Natural killer cell (primary cell): ENCODE data around the gene IGF1R. TPM values are rescaled to one million over a fixed set of nuclear protein-coding genes. Genes with fewer than 3 reads are reported as not detected.

Source experiments
- ATAC-seq, 3 donors: fragments of 150-1000 bp in 2 of 3; fragments of 200-7000 bp in 1 of 3; cut with Tn5 transposase; 1 replicate in 1 of 3; 2 replicates in 2 of 3; pipeline ENCODE4 v1.10.0; 2021; ENCODE audit warnings: mild to moderate bottlenecking in 2 of 3, moderate library complexity in 2 of 3
- DNase-seq, 2 donors: peaks; one replicate each; pipeline versions ENCODE4 v3.0.0 to v3.0.0-alpha.2; 2013 to 2021; ENCODE audit warnings: mixed read lengths in 1 of 2
- H3K27ac ChIP-seq: one replicate; pipeline ENCODE4 v1.5.1; 2013; ENCODE audit warnings: mild to moderate bottlenecking, low read length
- H3K27me3 ChIP-seq: one replicate; pipeline ENCODE4 v1.6.1; 2013; ENCODE audit warnings: low read length; ENCODE audit not compliant: control insufficient read depth, insufficient read depth
- H3K36me3 ChIP-seq: one replicate; pipeline ENCODE4 v1.6.1; 2013; ENCODE audit warnings: low read length; ENCODE audit not compliant: control insufficient read depth, insufficient read depth
- H3K4me1 ChIP-seq: one replicate; pipeline ENCODE4 v1.6.1; 2013; ENCODE audit warnings: low read length; ENCODE audit not compliant: control insufficient read depth, insufficient read depth
- H3K4me3 ChIP-seq: one replicate; pipeline ENCODE4 v1.5.1; 2013; ENCODE audit warnings: low read length
- H3K9me3 ChIP-seq: one replicate; pipeline ENCODE4 v1.6.1; 2013; ENCODE audit warnings: low read length; ENCODE audit not compliant: control insufficient read depth, insufficient read depth
- H3K27ac Mint-ChIP-seq, 2 donors: one replicate each; pipeline ENCODE4 v1.8.0; 2022; ENCODE audit warnings: mild to moderate bottlenecking in 2 of 2, mixed read lengths in 2 of 2, moderate library complexity in 1 of 2
- H3K27me3 Mint-ChIP-seq, 2 donors: one replicate each; pipeline ENCODE4 v1.8.0; 2022; ENCODE audit warnings: low read depth in 2 of 2, mixed read lengths in 2 of 2
- H3K36me3 Mint-ChIP-seq: one replicate; pipeline ENCODE4 v1.8.0; 2022; ENCODE audit warnings: mixed read lengths
- H3K4me1 Mint-ChIP-seq, 2 donors: one replicate each; pipeline ENCODE4 v1.8.0; 2022; ENCODE audit warnings: mixed read lengths in 2 of 2
- H3K4me3 Mint-ChIP-seq: one replicate; pipeline ENCODE4 v1.8.0; 2022; ENCODE audit warnings: mild to moderate bottlenecking, moderate library complexity, mixed read lengths
- H3K9me3 Mint-ChIP-seq, 2 donors: one replicate each; pipeline ENCODE4 v1.8.0; 2022; ENCODE audit warnings: mixed read lengths in 2 of 2
- WGBS: methylation state at CpG from one replicate; pipeline ENCODE4 v1.1.7; 2013; ENCODE audit warnings: missing lambda C conversion rate; ENCODE audit not compliant: insufficient coverage; 5-methylcytosine and 5-hydroxymethylcytosine counted together
- intact Hi-C: fragments of 100-400 bp; cut with micrococcal nuclease; formaldehyde crosslinking; loops from one replicate; pipeline ENCODE4 v1.14.2; 2022
- total RNA-seq, 4 donors: library from RNA; stranded (reverse); fragments of 120-200 nt in 1 of 4; gene quantifications; one replicate each; pipeline versions ENCODE4 v1.2.3 to v1.2.4, GENCODE V29; 2013 to 2022
- TF ChIP-seq, protein P1 (sequence below): fragments of 200-600 bp; IDR thresholded peaks from one replicate; pipeline ENCODE4 v1.8.0; 2022; ENCODE audit warnings: antibody characterized with exemption

The IGF1R gene
- total RNA-seq, 3 donors from 2014 or later (not counting 1 experiment from before 2014, with no cell fraction given): 47.3 to 50.7 (median 49.0) TPM

DNA sequence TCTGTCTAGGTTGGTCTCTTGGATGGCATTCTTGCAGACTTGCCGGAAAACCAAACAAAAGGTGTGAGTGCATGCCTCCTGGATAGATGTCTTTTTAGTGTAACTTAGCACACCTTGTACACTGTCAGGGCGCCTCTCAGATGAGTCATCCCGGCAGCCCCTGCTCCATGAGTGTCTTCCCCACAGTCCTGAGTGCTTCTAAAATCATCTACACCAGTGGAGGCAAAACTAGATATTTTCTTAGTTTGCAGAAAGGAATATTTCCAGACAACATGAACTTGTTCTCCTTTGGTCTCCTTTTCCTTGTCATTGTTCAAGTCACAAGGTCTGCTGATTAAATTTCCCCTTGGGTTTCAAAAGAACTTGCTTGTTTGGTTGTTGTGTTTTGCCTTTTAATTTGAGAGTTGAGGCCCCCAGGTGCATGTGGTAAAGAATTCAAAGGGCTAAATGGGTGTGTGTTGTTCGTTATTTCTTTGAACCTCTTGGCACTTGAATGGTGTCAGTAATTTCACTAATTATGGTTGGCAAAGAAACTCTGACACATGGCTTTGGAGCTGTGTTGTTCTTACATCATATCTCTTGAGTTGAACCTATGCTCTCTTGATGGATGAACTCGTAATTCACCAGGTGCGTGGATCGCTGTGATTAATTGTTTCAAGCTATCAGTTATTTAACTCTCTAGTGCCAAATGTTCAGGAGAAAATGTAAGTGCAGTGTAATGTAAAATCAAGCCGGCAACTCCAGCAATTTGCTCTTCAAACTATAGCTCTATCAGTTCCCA, 98.2 kb downstream of the IGF1R start:
- Histone ChIP-seq H3K36me3 (no peaks in the 10 kb centered on the region), H3K4me3 (no peak overlapping the region), H3K27ac (no peak overlapping the region), H3K9me3 (no peaks in the 10 kb centered on the region), H3K4me1 (peaks cover 4% of the 10 kb centered on the region), H3K27me3 (no peaks in the 10 kb centered on the region)
- no peak for DNase-seq
- Mint-ChIP-seq H3K4me1 (peaks cover 40 to 62% of the 10 kb centered on the region in 2 donors), H3K27me3 (no peaks in the 10 kb centered on the region), H3K27ac (peak overlapping the region in 1 of 2 donors; percentile 25), H3K36me3 (no peaks in the 10 kb centered on the region), H3K4me3 (no peak overlapping the region), H3K9me3 (no peaks in the 10 kb centered on the region)
- TF ChIP-seq, protein P1, sequence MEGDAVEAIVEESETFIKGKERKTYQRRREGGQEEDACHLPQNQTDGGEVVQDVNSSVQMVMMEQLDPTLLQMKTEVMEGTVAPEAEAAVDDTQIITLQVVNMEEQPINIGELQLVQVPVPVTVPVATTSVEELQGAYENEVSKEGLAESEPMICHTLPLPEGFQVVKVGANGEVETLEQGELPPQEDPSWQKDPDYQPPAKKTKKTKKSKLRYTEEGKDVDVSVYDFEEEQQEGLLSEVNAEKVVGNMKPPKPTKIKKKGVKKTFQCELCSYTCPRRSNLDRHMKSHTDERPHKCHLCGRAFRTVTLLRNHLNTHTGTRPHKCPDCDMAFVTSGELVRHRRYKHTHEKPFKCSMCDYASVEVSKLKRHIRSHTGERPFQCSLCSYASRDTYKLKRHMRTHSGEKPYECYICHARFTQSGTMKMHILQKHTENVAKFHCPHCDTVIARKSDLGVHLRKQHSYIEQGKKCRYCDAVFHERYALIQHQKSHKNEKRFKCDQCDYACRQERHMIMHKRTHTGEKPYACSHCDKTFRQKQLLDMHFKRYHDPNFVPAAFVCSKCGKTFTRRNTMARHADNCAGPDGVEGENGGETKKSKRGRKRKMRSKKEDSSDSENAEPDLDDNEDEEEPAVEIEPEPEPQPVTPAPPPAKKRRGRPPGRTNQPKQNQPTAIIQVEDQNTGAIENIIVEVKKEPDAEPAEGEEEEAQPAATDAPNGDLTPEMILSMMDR: no peak
- intact Hi-C loops: no loop called here
- WGBS: 89% methylated on average over 7 of the region's 8 CpGs
- no peak for ATAC-seq

DNA sequence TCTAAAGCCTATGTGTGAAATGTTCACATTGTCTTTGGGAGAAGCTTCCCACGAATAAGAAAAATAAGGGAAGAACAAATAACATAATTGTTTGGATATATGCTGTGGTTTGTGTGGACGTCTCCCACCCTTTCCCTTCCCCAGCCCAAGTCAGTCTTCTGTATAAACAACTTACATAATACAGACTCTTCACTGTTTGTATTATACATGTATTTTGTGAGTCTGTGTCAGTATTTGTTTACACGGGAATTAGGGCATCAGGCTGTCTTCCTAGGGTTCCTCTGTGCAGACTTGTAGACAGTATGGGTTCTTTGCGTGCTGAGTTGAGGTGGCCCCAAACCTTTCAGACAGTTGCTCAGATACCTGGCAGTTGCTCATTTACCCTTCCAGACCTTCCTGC, 103.4 kb downstream of the IGF1R start:
- Mint-ChIP-seq H3K4me3 (no peak overlapping the region), H3K4me1 (peaks cover 18 to 28% of the 10 kb centered on the region in 2 donors), H3K9me3 (no peaks in the 10 kb centered on the region), H3K36me3 (no peaks in the 10 kb centered on the region), H3K27ac (no peak overlapping the region), H3K27me3 (no peaks in the 10 kb centered on the region)
- Histone ChIP-seq H3K27ac (no peak overlapping the region), H3K27me3 (no peaks in the 10 kb centered on the region), H3K4me1 (no peaks in the 10 kb centered on the region), H3K36me3 (no peaks in the 10 kb centered on the region), H3K9me3 (no peaks in the 10 kb centered on the region), H3K4me3 (no peak overlapping the region)
- TF ChIP-seq, protein P1: no peak
- WGBS: 92% methylated on average over 3 of the region's 4 CpGs
- intact Hi-C loops: no loop called here
- no peak for ATAC-seq
- no peak for DNase-seq

DNA sequence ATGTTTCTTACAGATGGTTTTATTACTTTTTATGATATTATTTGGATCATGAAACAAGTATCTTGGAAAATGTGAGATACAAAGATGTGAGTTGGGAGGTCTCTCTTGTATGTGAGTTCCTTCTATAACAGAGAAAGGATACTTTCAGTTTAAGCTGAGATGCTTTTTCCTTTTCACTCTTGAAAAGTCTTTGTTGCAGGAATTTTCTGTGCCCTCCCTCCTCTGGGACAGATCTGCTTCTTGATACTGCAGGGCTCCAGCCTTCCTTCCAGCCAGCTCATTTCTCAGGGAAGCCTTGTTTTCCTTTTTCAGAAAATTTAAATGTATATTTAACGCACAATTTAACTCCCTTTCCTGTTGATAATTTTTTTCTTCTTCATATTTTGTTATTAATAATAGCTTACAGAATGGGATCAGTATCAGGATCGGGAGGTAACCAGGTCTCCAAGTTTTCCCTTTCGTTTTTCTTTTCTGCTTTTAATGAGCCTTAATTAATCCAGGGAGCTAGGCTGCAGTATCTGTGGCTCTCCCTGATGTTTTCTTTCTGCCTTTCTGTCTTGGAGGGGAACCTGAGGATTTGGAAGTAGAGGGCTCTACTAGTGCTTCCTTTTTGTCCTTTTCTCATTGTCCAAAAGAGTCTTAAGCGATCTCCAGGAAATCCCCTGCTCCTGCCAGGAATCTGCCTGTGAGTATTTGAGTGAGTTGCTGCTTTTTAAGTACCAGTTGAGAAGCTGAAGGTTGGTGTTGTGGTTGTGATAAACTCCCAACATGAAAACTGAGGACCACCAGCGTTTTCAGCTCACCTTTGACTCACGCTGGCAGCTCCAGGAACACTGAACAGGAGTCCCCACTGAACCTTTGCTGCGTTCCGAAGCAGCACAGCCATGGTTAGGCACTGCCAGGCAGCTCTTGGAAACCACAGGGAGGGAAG, 105.7 kb downstream of the IGF1R start:
- WGBS: 51% methylated on average over 7 of the region's 8 CpGs
- no peaks in the 10 kb centered on the region for H3K36me3 ChIP-seq
- no peaks in the 10 kb centered on the region for H3K4me1 ChIP-seq
- TF ChIP-seq, protein P1: no peak
- no peaks in the 10 kb centered on the region for H3K9me3 ChIP-seq
- Mint-ChIP-seq H3K9me3 (no peaks in the 10 kb centered on the region), H3K4me3 (no peak overlapping the region), H3K4me1 (peaks cover 29% of the 10 kb centered on the region in 2 donors), H3K27ac (no peak overlapping the region), H3K27me3 (no peaks in the 10 kb centered on the region), H3K36me3 (no peaks in the 10 kb centered on the region)
- no peak overlapping the region for H3K27ac ChIP-seq
- ATAC-seq (no peak), DNase-seq (no peak)
- no peaks in the 10 kb centered on the region for H3K27me3 ChIP-seq
- no peak overlapping the region for H3K4me3 ChIP-seq
- intact Hi-C loops: no loop called here
